Measurements from ENCODE around the gene ARHGEF19.
A peak's percentile ranks its signal among the peaks of the same experiment; 100 is the strongest.

ARHGEF19 gene

DNA sequence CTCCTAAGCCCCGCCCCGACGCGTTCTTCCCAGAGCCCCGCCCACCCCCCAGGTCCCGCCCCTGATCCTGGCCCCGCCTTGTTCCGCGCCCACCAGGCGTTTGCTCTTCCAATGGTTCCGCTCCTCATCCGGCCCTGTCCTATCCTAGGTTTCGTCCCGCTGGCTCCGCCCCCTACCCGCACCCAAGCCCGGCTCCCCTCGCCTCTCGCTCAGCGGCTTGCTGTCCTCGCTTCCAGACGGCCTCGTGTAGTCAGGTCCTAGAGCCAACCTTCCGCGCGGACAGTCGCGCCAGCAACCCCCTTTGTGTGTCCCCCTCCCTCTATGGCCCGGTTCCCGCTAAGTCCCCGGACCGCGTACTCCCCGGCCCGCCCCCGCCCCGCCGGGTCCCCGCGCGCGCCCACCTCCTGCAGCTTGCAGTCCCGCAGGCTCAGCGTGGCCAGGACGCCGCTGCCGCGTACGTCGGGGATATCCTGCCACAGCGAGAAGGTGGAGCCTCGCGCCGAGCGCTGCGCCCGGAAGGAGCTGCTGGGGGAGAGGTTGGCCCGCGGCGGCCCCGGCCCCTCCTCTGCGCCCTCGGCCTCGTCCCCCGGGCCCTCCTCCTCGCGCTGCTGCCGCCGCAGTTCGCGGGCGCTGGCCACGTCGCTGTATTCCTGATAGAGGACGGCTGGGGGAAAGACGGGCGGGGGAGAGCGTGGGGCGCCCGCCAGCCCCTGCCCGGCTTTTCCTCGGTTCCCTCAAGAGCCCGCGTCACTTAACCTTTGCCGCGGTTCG lies 5.7 kb downstream of the ARHGEF19 start:
- Histone ChIP-seq H3K27ac (replicated peaks) (peak overlapping the region; percentile 70), H3K4me3 (replicated peaks; ENCODE audit: insufficient read depth, low read length) (peak overlapping the region; percentile 48), H3K27me3 (ENCODE audit: insufficient read depth, poor library complexity, severe bottlenecking) (no peaks in the 10 kb centered on the region)
- TF ChIP-seq SPI1 (IDR thresholded peaks at IDR 0.05; ENCODE audit: borderline replicate concordance, low read depth) = no peak
- TF ChIP-seq, protein P1, sequence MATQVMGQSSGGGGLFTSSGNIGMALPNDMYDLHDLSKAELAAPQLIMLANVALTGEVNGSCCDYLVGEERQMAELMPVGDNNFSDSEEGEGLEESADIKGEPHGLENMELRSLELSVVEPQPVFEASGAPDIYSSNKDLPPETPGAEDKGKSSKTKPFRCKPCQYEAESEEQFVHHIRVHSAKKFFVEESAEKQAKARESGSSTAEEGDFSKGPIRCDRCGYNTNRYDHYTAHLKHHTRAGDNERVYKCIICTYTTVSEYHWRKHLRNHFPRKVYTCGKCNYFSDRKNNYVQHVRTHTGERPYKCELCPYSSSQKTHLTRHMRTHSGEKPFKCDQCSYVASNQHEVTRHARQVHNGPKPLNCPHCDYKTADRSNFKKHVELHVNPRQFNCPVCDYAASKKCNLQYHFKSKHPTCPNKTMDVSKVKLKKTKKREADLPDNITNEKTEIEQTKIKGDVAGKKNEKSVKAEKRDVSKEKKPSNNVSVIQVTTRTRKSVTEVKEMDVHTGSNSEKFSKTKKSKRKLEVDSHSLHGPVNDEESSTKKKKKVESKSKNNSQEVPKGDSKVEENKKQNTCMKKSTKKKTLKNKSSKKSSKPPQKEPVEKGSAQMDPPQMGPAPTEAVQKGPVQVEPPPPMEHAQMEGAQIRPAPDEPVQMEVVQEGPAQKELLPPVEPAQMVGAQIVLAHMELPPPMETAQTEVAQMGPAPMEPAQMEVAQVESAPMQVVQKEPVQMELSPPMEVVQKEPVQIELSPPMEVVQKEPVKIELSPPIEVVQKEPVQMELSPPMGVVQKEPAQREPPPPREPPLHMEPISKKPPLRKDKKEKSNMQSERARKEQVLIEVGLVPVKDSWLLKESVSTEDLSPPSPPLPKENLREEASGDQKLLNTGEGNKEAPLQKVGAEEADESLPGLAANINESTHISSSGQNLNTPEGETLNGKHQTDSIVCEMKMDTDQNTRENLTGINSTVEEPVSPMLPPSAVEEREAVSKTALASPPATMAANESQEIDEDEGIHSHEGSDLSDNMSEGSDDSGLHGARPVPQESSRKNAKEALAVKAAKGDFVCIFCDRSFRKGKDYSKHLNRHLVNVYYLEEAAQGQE (IDR thresholded peaks at IDR 0.05; ENCODE audit: insufficient replicate concordance, low read depth) = peak; percentile 19
- peak; percentile 88 for TF ChIP-seq POLR2AphosphoS5 (IDR thresholded peaks at IDR 0.05; ENCODE audit: low read depth)
- peak; percentile 96 to 98 for DNase-seq (ENCODE audit: low read depth in 1 of 2, low spot score in 1 of 2)

GRCh38 chr1:16205891-16206546 lies 6.4 kb downstream of the ARHGEF19 start:
- Histone ChIP-seq H3K4me3 (replicated peaks; ENCODE audit: insufficient read depth, low read length) (peak overlapping the region; percentile 33), H3K27me3 (ENCODE audit: insufficient read depth, poor library complexity, severe bottlenecking) (no peaks in the 10 kb centered on the region), H3K27ac (replicated peaks) (peak overlapping the region; percentile 37; the same call in 1 of the 2 replicates)
- DNase-seq (ENCODE audit: low read depth in 1 of 2, low spot score in 1 of 2) = no peak
- TF ChIP-seq GABPA (IDR thresholded peaks at IDR 0.05; ENCODE audit: low read depth) (no peak), POLR2AphosphoS5 (IDR thresholded peaks at IDR 0.05; ENCODE audit: low read depth) (no peak), SPI1 (IDR thresholded peaks at IDR 0.05; ENCODE audit: borderline replicate concordance, low read depth) (no peak)
- TF ChIP-seq, protein P1 (IDR thresholded peaks at IDR 0.05; ENCODE audit: insufficient replicate concordance, low read depth) = no peak
- TF ChIP-seq, protein P2, sequence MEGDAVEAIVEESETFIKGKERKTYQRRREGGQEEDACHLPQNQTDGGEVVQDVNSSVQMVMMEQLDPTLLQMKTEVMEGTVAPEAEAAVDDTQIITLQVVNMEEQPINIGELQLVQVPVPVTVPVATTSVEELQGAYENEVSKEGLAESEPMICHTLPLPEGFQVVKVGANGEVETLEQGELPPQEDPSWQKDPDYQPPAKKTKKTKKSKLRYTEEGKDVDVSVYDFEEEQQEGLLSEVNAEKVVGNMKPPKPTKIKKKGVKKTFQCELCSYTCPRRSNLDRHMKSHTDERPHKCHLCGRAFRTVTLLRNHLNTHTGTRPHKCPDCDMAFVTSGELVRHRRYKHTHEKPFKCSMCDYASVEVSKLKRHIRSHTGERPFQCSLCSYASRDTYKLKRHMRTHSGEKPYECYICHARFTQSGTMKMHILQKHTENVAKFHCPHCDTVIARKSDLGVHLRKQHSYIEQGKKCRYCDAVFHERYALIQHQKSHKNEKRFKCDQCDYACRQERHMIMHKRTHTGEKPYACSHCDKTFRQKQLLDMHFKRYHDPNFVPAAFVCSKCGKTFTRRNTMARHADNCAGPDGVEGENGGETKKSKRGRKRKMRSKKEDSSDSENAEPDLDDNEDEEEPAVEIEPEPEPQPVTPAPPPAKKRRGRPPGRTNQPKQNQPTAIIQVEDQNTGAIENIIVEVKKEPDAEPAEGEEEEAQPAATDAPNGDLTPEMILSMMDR (IDR thresholded peaks at IDR 0.05; ENCODE audit: insufficient read depth, low read length) = no peak

DNA sequence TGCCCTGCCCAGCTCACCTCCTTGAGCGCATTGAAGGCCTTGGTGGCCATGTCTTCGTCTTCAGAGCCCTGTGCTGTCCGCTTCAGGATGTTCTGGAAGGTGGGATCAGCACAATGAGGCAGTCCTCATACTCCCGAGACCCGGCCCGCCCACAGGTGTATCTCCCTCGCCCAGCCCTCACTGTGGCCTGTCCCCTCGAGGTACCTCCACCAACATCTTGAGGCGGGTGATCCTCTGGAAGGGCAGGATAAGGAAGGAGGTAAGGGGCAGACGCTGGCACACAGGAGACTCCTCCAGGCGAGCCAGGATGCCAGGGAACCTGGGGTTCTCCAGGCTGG lies 7.1 kb downstream of the ARHGEF19 start:
- Histone ChIP-seq H3K27ac (replicated peaks) (no peak overlapping the region), H3K27me3 (ENCODE audit: insufficient read depth, poor library complexity, severe bottlenecking) (no peaks in the 10 kb centered on the region), H3K4me3 (replicated peaks; ENCODE audit: insufficient read depth, low read length) (no peak overlapping the region)
- no peak for TF ChIP-seq POLR2AphosphoS5 (IDR thresholded peaks at IDR 0.05; ENCODE audit: low read depth)
- no peak for TF ChIP-seq SPI1 (IDR thresholded peaks at IDR 0.05; ENCODE audit: borderline replicate concordance, low read depth)
- TF ChIP-seq, protein P2 (IDR thresholded peaks at IDR 0.05; ENCODE audit: insufficient read depth, low read length) = no peak
- TF ChIP-seq GABPA (IDR thresholded peaks at IDR 0.05; ENCODE audit: low read depth) = no peak
- TF ChIP-seq, protein P1 (IDR thresholded peaks at IDR 0.05; ENCODE audit: insufficient replicate concordance, low read depth) = no peak
- DNase-seq (ENCODE audit: low read depth in 1 of 2, low spot score in 1 of 2) = no peak
